HUES6 (cell line): ENCODE measurements around the gene FBXL7.

Source experiments
- H3K27ac ChIP-seq: 2 replicates; pipeline ENCODE4 v1.7.0; 2013; ENCODE audit warnings: low read depth, mild to moderate bottlenecking, low read length, inconsistent platforms
- H3K27me3 ChIP-seq: 2 replicates; pipeline ENCODE4 v1.6.1; 2013; ENCODE audit warnings: low read length; ENCODE audit not compliant: control insufficient read depth, insufficient read depth
- H3K36me3 ChIP-seq: 2 replicates; pipeline ENCODE4 v1.6.1; 2013; ENCODE audit warnings: low read length; ENCODE audit not compliant: control insufficient read depth, insufficient read depth
- H3K4me1 ChIP-seq: 2 replicates; pipeline ENCODE4 v1.6.1; 2013; ENCODE audit warnings: low read length; ENCODE audit not compliant: control insufficient read depth, insufficient read depth
- H3K4me3 ChIP-seq: 2 replicates; pipeline ENCODE4 v1.5.1; 2013; ENCODE audit warnings: low read depth, low read length
- H3K9ac ChIP-seq: one replicate; pipeline ENCODE4 v1.6.1; 2013; ENCODE audit warnings: mild to moderate bottlenecking, low read length
- H3K9me3 ChIP-seq: 2 replicates; pipeline ENCODE4 v1.6.1; 2013; ENCODE audit warnings: low read depth, low read length; ENCODE audit not compliant: control insufficient read depth, insufficient read depth

The FBXL7 gene

GRCh38 chr5:15538516-15538915, 38.5 kb downstream of the FBXL7 start:
- H3K4me3 ChIP-seq: no peak overlapping the region
- H3K36me3 ChIP-seq: no peaks in the 10 kb centered on the region
- H3K27me3 ChIP-seq: no peaks in the 10 kb centered on the region
- H3K9ac ChIP-seq: no peak overlapping the region
- H3K27ac ChIP-seq: no peak overlapping the region
- peaks cover 19% of the 10 kb centered on the region for H3K4me1 ChIP-seq
- H3K9me3 ChIP-seq: peaks cover 31% of the 10 kb centered on the region

GRCh38 chr5:15539951-15540350, 40.0 kb downstream of the FBXL7 start:
- Histone ChIP-seq H3K9ac (no peak overlapping the region), H3K9me3 (peaks cover 19% of the 10 kb centered on the region), H3K27me3 (no peaks in the 10 kb centered on the region)

GRCh38 chr5:15544039-15544438, 44.1 kb downstream of the FBXL7 start:
- H3K36me3 ChIP-seq: no peaks in the 10 kb centered on the region
- H3K4me3 ChIP-seq: no peak overlapping the region
- no peaks in the 10 kb centered on the region for H3K9me3 ChIP-seq
- H3K9ac ChIP-seq: no peak overlapping the region
- H3K27ac ChIP-seq: no peak overlapping the region
- H3K27me3 ChIP-seq: no peaks in the 10 kb centered on the region
- H3K4me1 ChIP-seq: peaks cover 19% of the 10 kb centered on the region

More at GRCh38 chr5:15539951-15540350, 40.0 kb downstream of the FBXL7 start:
- Histone ChIP-seq H3K36me3 (no peaks in the 10 kb centered on the region), H3K4me1 (peaks cover 29% of the 10 kb centered on the region), H3K27ac (no peak overlapping the region), H3K4me3 (no peak overlapping the region)

GRCh38 chr5:15545082-15545481, 45.1 kb downstream of the FBXL7 start:
- H3K4me1 ChIP-seq: peaks cover 19% of the 10 kb centered on the region
- no peak overlapping the region for H3K4me3 ChIP-seq
- H3K9me3 ChIP-seq: no peaks in the 10 kb centered on the region

GRCh38 chr5:15547261-15547839, 47.4 kb downstream of the FBXL7 start:
- Histone ChIP-seq H3K4me3 (no peak overlapping the region), H3K4me1 (peaks cover 30% of the 10 kb centered on the region), H3K27me3 (no peaks in the 10 kb centered on the region), H3K36me3 (0 out of 2 replicates have a peak, but pooled peaks cover 3% of the 10 kb centered on the region), H3K9me3 (peaks cover 3% of the 10 kb centered on the region; the same call in 1 of the 2 replicates), H3K27ac (no peak overlapping the region), H3K9ac (no peak overlapping the region)

More at GRCh38 chr5:15545082-15545481, 45.1 kb downstream of the FBXL7 start:
- no peaks in the 10 kb centered on the region for H3K36me3 ChIP-seq
- H3K27ac ChIP-seq: no peak overlapping the region
- no peak overlapping the region for H3K9ac ChIP-seq
- no peaks in the 10 kb centered on the region for H3K27me3 ChIP-seq

- Histone ChIP-seq H3K9ac (no peak overlapping the region), H3K4me1 (peaks cover 29% of the 10 kb centered on the region), H3K36me3 (0 out of 2 replicates have a peak, but pooled peaks cover 4% of the 10 kb centered on the region), H3K9me3 (peaks cover 14% of the 10 kb centered on the region), H3K27me3 (no peaks in the 10 kb centered on the region), H3K4me3 (no peak overlapping the region), H3K27ac (0 out of 2 replicates have a peak overlapping the region, but pooled peaks have one; percentile 23)
Observed at GRCh38 chr5:15549961-15550360, 50.0 kb downstream of the FBXL7 start.

GRCh38 chr5:15550502-15551112, 50.6 kb downstream of the FBXL7 start:
- H3K4me3 ChIP-seq: no peak overlapping the region
- peaks cover 14% of the 10 kb centered on the region for H3K9me3 ChIP-seq
- H3K36me3 ChIP-seq: 0 out of 2 replicates have a peak, but pooled peaks cover 4% of the 10 kb centered on the region
- no peak overlapping the region for H3K9ac ChIP-seq
- H3K27me3 ChIP-seq: no peaks in the 10 kb centered on the region
- peak overlapping the region; percentile 25 for H3K27ac ChIP-seq
- peaks cover 36% of the 10 kb centered on the region for H3K4me1 ChIP-seq

GRCh38 chr5:15551113-15551504, 51.1 kb downstream of the FBXL7 start:
- Histone ChIP-seq H3K9me3 (peaks cover 14% of the 10 kb centered on the region), H3K9ac (no peak overlapping the region), H3K4me1 (peaks cover 36% of the 10 kb centered on the region), H3K4me3 (no peak overlapping the region), H3K27me3 (no peaks in the 10 kb centered on the region), H3K27ac (peak overlapping the region; percentile 25; the same call in 1 of the 2 replicates), H3K36me3 (0 out of 2 replicates have a peak, but pooled peaks cover 4% of the 10 kb centered on the region)

GRCh38 chr5:15554542-15554941, 54.6 kb downstream of the FBXL7 start:
- H3K36me3 ChIP-seq: 0 out of 2 replicates have a peak, but pooled peaks cover 4% of the 10 kb centered on the region
- H3K9me3 ChIP-seq: peaks cover 16% of the 10 kb centered on the region
- H3K9ac ChIP-seq: no peak overlapping the region
- H3K4me3 ChIP-seq: no peak overlapping the region
- H3K27me3 ChIP-seq: no peaks in the 10 kb centered on the region
- peaks cover 40% of the 10 kb centered on the region for H3K4me1 ChIP-seq
- peak overlapping the region; percentile 63 for H3K27ac ChIP-seq

GRCh38 chr5:15555176-15555575, 55.2 kb downstream of the FBXL7 start:
- H3K9me3 ChIP-seq: peaks cover 16% of the 10 kb centered on the region
- H3K36me3 ChIP-seq: 0 out of 2 replicates have a peak, but pooled peaks cover 4% of the 10 kb centered on the region
- no peak overlapping the region for H3K4me3 ChIP-seq
- no peaks in the 10 kb centered on the region for H3K27me3 ChIP-seq
- no peak overlapping the region for H3K9ac ChIP-seq
- peak overlapping the region; percentile 56; the same call in 1 of the 2 replicates for H3K27ac ChIP-seq
- peaks cover 34% of the 10 kb centered on the region for H3K4me1 ChIP-seq

- Histone ChIP-seq H3K27ac (no peak overlapping the region), H3K9me3 (peaks cover 8% of the 10 kb centered on the region), H3K9ac (no peak overlapping the region), H3K4me1 (peaks cover 29% of the 10 kb centered on the region), H3K27me3 (no peaks in the 10 kb centered on the region), H3K36me3 (no peaks in the 10 kb centered on the region), H3K4me3 (no peak overlapping the region)
Observed at GRCh38 chr5:15558240-15558639, 58.3 kb downstream of the FBXL7 start.
